ENCODE measurements around the gene CPB2.

Gene CPB2, protein sequence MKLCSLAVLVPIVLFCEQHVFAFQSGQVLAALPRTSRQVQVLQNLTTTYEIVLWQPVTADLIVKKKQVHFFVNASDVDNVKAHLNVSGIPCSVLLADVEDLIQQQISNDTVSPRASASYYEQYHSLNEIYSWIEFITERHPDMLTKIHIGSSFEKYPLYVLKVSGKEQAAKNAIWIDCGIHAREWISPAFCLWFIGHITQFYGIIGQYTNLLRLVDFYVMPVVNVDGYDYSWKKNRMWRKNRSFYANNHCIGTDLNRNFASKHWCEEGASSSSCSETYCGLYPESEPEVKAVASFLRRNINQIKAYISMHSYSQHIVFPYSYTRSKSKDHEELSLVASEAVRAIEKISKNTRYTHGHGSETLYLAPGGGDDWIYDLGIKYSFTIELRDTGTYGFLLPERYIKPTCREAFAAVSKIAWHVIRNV

DNA sequence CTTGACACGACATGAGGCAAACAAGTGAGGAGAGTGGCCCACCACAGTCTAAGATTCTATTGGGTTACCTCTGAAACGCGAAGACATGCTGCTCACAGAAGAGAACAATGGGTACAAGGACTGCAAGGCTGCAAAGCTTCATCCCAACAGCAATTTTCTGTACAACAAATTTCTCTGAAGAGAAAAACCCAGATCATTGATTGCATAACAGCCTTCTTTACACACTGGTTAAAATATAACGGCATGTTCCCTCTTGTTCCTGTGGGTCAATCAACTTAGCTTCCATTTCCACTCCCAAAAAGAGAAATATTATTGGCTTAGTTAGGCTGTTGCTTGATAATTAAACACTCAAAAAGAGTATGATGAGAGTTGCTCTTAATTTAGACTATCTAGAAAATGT lies at the start of gene CPB2:
TSS of gene CPB2 (minus strand) at position 166 of the 400 bp plus-strand sequence. CDS start at position 142, 24 bp downstream.
- no peak for DNase-seq

DNA sequence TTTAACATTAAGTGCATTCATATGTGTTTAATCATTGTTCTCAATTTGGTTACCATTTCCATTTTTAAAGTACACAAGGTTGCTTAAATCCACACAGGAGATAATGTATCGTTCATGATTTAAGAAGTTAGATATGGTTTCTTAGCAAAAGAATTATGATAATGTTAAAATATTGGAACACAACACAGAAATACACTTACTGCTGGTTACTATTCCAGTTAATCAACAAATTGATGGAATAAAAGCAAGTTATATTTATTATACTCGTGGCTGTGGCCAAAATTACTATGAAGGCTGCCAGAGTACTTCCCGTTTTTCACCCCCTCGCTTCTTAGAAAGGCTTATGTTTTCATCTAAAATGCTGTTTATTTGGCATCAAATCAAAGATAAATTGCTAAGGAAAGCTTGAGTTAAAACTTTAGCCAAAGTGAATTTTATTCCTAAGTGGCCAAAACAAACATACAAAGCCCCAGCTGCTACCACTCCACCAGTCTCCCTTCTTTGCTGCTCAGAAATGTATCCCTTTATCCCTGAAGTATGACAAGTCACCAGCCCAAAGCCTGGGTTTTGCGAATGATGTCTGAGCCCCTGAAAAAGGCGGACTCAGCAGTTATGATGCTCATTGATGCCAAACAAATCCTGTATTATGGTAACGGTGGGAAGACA lies 49.4 kb upstream of the CPB2 start:
- DNase-seq, result no peak

DNA sequence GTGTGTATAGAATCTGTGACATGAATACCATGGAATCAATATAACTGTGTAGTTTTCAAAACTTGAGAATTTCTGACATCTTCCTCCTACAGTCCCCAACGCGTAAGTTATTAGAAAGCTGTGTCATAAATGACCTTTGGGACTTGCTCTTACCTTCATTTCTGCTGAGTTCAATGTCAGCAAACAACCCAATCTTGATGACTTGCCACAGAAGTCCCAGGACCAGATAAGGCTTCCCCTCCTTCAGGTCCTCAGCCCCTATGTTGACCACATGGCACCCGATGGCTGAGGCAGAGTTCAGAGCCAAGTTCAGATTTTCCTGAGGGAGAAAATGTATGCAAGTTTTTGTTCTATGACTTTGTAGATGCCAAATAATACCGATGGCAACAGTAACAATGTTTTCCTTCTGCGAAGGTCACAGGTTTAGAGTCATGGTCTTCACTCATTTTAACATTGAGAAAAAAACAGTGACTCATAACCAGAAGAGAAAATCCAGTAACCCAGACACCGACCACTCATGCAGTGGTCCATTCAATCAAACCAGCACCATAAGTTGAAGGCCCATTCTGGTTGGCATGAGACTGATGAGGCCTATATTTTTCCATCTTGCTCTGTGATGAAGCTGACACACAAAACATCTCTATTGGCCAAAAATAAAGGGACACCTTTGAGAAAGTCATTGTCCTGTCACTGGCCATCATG lies 47.9 kb upstream of the CPB2 start:
- no peak for DNase-seq

DNA sequence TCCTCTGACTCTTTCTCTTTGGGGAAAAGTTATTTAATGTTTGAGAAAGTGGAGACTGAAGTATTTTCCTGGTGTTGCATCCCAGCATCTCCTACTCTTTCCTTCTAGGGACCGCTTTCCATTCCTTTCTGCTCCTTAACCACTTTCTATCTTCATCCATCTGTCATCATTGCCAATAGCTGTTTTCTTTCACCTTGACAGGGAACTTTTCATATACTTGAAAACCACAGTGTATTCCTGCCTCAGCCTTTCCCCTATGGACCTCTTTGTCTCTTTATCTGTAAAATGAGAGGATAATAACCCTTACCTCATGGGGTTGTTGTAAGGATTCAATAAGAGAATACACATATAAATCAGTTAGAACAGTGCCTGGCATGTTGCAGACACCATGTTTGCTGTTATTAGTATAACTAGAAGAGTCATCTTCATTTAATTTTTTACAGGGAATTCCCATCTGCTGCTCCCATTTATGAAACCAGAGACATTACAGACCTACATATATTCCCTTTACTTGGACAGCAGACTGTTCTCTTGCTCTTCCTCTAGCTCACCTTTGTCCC lies 45.4 kb upstream of the CPB2 start:
- no peak for DNase-seq

DNA sequence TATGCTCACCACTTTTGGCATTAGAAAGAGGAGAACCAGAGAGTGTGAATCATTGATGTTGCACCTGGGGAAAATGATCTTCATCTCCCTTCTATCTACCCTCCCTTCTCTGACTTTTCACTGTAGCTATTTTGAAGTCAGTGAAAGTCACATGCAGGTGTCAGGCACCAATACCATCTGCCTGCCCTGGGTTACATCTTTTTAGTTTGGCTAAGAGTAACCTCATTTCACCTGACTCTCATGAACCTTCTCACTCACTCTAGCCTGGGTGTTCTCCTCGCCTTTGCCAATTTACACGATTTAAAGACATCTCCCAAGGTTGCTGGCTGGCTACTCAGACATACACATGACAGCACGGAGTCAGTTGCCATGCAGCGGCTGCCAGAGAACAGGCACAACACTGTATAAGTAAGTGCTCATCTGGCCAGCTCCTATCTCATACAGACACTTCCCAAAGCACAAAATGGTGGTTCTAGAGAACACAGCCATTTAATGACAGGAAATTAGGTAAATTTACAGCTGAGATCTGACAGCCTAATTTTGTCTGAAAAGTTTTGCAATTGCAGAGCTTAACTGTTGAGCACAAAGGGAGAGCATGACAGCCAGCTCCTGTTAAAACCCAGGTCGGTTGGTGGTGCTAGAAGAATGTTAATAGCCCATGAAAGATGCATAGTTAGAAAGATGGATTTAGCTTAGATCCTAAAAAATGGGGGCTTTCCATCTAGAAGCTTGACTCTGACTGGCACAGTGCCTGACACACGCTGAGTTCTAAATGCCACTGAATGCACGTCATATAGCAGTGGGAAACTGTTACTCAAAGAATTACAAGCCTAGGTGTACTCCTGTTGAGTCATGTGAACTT lies 44.7 kb upstream of the CPB2 start:
- DNase-seq, result no peak

DNA sequence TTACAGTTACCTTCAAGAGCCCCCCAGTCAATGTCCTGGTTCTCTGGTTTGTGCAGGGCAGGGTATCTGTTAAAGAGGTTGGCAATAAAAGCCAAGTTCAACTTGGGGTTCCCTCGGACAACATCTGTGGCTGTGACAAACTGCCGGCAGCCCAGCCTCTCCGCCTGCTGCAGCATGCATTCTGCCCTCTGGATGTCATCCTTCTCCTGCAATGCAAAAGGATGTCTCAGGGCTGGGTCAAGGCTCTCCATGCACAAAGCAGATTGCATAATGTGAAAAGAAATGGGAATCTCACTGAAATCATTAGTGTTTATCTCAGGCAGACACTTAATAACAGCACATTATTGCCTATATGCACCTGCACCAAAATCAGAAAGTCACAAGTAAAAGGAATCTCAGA lies 42.1 kb upstream of the CPB2 start:
- no peak for DNase-seq

DNA sequence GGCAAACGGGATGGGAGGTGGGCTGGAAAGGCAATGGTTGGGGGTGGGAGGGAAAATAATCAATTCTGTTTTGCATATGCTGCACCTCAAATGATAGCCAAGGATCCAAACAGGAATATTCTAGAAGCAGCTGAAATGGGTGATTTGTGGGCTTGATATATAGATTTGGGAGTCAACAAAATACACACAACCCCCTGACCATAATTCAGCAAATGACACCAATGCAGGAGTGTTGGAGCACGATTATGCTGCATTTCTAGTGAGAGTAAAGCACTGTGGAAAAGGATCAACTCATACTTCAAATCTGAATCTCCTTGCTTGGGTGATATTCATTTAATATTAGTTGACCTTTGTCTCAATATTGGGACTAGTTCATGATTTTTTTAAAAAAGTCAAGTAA lies 41.1 kb upstream of the CPB2 start:
- DNase-seq, result no peak

DNA sequence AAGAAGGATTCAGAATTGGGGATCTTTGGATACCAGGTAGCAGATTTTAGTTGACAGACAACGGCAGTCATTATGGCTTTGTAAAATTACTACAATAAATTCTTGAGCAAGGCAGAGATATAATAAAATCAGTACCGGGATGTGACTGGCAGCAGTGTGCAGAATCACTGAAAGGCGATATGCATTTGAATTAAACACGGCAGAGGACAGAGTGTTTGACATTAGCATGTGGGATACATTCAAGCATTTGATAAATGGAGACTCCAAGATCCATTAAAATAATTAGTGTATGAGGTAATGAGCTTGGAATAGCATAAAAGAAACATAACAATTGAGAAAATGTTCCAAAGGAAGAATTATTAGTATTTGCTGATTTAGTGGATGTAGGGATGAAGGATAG lies 40.3 kb upstream of the CPB2 start:
- DNase-seq, result no peak

DNA sequence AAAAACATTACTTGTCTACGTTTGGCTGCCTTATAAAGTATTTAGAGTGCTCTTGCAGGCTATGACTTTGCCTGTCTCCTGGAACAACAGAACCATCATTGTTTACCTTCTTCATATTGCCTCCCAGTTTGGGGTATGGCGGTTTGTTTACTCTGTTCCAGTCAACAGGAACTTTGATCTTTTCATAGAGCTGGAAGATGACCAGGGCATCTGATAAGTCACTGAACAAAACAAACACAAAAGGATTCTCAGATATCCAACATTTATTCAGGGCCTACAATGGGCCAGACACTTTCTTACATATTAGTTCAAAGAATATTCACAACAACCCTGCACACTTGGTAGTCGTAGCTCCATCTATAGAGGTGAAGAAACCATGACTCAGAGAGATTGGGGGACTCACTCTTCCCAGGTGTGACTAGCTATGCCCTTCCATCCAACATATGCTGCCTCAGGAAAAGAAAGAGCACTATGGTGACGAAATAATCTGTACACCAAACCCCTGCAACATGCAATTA lies 38.4 kb upstream of the CPB2 start:
- DNase-seq, result no peak

DNA sequence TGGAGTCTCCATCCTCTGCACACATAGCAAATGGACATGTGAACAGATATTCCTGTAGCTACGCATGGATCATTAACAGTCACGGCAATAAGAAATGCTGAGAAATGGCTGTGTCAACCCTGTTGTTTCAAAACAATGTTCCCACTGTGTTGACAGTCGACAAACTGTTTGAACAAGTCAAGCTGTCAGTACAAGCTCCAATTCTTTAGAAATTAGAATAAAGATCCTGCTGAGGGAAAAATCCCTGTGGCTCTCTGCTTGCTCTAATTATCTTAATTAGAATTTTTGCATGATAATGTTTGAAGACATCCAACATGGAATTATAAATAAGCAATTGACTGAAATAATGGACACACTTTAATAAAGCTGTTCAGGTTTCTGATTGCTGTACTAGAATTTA lies 37.9 kb upstream of the CPB2 start:
- DNase-seq, result no peak

DNA sequence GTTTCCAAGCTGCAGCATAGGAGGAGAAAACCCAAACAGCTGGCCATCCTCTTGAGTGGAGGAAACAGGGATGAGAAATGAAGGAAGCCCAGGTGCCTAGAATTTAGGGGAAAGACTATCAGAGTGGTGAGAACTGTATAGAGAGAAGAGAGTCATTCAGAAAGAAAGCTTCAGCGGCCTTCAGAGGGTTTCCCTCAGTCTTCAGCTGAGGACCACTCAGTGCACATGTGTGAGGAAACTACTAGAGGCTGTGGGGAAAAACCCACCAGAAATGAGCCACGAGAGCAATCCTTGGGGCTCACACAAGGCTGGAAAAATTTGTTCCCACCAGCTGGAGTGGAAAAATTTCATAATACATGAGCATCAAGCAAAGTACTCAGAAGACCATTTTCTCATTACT lies 35.2 kb upstream of the CPB2 start:
- no peak for DNase-seq

DNA sequence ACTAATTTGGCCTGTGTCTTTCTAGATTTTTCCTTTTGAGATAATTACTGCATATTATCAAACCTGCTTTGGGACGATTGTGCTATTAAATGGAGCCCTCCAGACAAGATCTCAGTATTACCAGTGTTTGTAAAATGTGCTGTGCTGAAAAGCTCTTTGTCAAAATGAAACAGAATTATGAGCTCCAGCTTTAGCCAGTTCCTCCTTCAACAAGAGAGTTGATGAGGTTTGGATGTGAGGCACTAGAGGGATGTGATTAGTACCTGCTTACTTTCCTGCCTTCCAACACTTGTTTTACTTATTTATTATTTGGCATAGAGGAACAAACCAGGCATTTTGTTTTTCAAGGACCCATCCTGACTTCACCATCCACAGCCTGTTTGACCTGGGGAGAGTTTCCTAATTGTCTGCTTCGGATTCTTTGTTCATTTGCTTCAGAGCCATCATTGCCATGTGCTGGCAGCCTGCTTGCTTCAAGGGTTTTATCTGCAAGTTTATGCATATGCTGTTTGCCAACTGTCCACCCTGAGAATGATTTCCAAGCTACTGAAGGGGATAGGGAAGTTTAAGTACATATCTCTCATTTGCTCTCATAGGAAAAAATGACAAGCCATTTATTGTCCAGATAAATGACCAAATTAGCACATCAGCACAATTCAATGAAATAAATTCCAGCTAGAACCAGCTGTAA lies 32.9 kb upstream of the CPB2 start:
- no peak for DNase-seq

DNA sequence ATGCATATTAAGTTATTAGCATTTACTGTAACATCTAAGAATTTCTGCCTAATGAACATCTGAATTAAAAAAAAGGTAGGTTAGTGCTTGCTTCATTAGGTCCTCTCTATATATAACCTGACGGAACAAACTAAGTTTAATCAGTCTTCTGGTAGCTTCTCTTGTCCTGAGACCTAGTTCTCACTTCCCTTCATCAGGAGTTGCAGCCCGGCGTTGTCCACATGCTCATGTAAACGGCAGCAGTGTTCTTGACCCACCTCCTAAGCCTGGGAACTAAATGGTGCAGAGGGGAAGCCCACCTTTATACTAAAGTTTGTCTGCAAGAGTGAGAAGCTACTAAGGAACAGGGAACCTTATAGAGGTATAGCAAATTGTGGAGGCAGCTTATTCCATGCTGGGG lies 31.9 kb upstream of the CPB2 start:
- no peak for DNase-seq

DNA sequence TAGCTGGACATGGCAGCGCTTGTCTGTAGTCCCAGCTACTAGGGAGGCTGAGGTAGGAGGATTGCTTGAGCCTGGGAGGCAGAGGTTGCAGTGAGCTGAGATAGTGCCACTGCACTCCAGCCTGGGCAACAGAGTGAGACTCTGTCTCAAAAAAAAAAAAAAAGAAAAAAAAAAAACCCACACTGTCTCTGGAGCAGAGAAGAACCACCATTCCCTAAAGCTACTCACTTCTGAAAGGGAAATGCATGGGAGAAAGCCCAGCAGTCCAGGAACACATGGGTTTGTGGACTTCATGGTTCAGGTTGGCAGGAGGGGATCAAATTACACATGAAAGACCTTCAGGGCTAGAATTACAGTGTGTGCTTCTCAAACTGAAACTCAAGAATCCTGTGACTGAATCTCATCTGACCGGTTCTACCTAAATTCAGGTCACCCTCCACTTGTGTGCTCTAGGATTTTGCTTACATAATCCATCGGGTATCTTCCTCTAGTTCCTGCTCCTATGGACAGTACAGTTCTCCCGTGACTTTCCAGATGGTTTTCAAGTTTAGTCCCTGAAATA lies 30.2 kb upstream of the CPB2 start:
- DNase-seq, result no peak

DNA sequence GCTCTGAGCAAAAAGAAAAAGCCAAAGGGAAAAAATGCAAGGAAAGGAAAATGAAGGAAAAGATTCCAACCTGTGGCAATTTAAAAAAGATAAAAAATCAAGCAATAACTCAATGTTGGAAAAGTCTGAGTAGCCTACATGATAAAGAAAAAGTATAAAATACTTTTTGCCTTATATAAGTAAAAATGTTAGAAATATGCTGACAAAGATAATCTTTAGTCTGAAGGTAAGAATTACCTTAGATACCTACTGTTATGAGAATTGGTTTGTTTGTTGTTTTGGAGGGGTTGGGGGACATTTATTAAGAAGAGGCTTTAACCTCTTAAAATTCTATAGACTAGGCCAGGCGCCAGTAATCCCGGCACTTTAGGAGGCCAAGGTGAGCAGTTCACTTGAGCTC lies 29.7 kb upstream of the CPB2 start:
- no peak for DNase-seq

DNA sequence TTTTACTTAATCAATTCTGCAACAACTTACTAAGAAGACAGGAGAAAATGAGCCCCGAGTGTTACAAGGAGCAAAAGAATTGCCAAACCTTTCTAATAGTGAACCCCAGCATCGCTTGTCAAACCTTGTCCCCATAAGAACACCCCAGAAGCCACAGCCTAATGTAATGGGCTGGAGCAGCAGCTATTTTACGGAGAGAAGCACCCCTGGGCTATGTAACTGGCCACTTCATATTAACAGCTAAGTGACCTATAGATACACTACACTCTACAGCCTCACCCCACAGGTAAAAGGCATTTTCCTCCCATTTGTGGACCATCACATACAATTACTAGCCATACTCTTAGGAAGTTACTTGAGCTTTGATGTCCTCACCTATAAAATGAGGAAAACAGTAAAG lies 27.3 kb upstream of the CPB2 start:
- no peak for DNase-seq

DNA sequence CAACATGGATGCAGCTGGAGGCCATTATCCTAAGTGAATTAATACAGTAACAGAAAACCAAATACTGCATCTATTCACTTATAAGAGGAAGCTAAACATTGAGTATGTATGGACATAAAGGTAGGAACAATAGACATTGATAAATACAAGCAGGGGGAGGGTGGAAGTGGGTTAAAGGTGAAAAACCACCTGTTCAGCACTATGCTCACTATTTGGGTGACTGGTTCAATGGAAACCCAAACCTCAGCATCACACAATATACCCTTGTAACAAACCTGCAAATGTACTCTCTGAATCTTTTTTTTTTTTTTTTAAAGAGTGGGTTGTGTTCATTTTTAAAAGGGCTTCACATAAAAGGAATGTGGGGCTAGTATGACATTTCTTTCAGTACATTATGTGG lies 26.9 kb upstream of the CPB2 start:
- DNase-seq, result no peak

DNA sequence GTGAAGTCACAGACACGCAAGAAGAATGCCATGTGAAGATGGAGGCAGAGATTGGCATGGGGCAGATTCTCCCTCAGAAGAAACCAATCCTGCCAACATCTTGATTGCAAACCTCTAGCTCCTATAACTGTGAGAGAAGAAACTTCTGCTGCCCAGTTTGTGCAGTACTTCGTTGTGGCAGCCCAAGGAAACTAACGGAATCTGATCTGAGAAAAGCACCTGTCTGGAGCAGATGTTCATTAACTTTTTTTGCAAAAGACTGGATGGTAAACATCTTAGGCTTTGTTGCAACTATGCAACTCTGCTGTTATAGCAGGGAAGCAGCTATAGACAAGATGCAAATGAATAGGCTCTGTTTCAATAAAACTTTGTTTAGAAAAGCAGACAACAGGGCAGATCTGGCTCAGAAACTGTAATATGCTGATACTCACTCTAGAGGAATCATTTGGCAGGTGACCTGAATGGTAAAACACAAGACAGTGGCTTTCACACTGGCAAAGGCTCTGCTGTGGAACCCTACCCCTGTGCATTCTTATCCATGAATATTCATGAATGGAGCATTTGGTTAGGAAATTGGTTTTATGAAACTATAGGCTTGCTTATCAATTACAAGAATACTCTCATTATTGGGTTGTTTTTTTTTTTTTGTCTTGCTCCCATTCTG lies 25.3 kb upstream of the CPB2 start:
- DNase-seq, result no peak

DNA sequence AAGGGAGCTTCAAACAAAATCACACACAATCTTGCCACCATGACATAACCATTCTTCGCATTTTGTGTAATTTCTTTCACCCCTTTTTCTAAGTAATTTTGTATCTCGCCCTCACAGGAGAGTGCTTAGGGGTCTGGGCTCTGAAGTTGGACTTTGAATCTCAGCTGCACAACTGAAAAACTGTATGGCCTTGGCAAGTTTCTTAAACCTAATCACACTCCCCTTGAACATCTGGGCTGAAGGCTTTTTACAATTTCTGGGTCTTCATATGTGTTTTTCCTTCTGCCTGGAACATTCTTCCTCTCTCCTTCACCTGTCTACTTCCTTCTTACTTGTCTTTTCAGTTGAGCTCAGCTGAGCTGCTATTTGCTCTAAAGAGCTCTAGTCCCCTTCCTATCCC lies 24.3 kb upstream of the CPB2 start:
- DNase-seq, result no peak

DNA sequence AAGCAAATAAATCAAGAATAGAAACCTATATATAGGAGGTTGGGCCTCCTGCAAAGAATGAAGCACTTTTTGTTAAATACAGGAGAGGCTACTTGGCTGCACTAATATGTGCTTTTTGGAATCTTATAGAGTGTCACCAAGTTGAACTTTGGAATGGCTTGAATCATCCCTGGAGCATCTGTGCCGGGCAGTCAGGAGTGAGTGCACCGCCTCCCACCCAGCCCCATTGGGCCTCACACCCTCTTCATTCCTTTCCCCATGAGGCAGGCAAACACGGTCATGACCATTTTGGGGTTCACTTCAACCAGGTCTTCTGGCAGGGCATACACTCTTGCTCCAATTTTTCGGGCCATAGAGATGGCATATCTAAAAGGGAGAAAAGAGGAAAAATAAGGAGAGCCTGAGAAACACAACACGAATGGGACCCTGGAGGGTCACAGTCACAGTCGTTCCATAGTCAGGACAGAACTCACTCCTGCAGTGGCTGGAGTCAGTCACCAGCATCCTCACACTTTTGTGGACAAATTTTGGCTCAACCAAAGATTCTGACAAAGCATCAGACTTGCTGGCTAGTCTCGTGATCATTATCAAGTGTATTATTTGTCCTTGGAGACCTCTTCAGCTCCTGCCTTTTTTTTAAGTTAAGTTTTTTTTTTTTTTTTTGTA lies 22.7 kb upstream of the CPB2 start:
- no peak for DNase-seq
